HepG2 (cell line): ENCODE results near the gene FERMT2. TPM values are rescaled to one million over a fixed set of nuclear protein-coding genes. Genes with fewer than 3 reads are reported as not detected.

Source experiments
- ATAC-seq: fragments of 200-7000 bp; cut with Tn5 transposase; 3 replicates; pipeline ENCODE4 v1.9.1; 2020; ENCODE audit warnings: mild to moderate bottlenecking, moderate library complexity
- Bru-seq: library from RNA; stranded (reverse); fragments of 400-500 nt; gene quantifications from one replicate; lab custom pipeline; 2021; lab: Mats Ljungman, UMichigan
- BruChase-seq, 2 experiments: library from RNA; stranded (reverse); fragments of 400-500 nt; gene quantifications; one replicate each; lab custom pipeline; 2021; lab: Mats Ljungman, UMichigan
- BruUV-seq: library from RNA; stranded (reverse); fragments of 400-500 nt; replicated peaks from 2 replicates; lab custom pipeline; 2021; lab: Mats Ljungman, UMichigan
- CTCF ChIA-PET: fragments of 300-600 bp; formaldehyde crosslinking; extraction: SDS; loops from one replicate; lab custom pipeline; 2021; ENCODE audit warnings: low total read pairs, inconsistent platforms, low intra/inter-chr PET ratio; lab: Yijun Ruan, JAX
- POLR2A ChIA-PET: fragments of 350-600 bp; sonication (Branson Sonifier 250); formaldehyde crosslinking; loops from one replicate; lab custom pipeline; 2020; ENCODE audit warnings: antibody characterized with exemption, inconsistent platforms; lab: Yijun Ruan, JAX
- DNase-seq: peaks from one replicate; pipeline ENCODE4 v3.0.0-alpha.2; 2015; ENCODE audit warnings: low spot score
- FAIRE-seq: peaks from 3 replicates; lab custom pipeline; 2011; peaks lifted over from hg19 to GRCh38; lab: Jason Lieb, UNC
- H2AFZ ChIP-seq: one replicate; pipeline ENCODE4 v1.6.1; 2011; ENCODE audit warnings: low read length, inconsistent platforms
- H3K27ac ChIP-seq: fragments of 300-600 bp; 3 replicates; pipeline ENCODE4 v1.8.0; 2011; ENCODE audit warnings: mixed run types, mild to moderate bottlenecking, mixed read lengths, low read length, inconsistent platforms; ENCODE audit not compliant: insufficient read depth; ENCODE audit errors: extremely low read length
- H3K27me3 ChIP-seq, 2 experiments: fragments of 200-600 bp in 1 of 2; 2 replicates in 1 of 2; 3 replicates in 1 of 2; pipeline versions ENCODE4 v1.6.0 to v1.8.0; 2011; ENCODE audit warnings: low read length in 2 of 2, mild to moderate bottlenecking in 2 of 2, moderate library complexity in 2 of 2, inconsistent platforms in 1 of 2; ENCODE audit not compliant: insufficient read depth in 2 of 2, control insufficient read depth in 1 of 2
- H3K36me3 ChIP-seq, 2 experiments: fragments of 200-600 bp in 1 of 2; replicated peaks in 1 of 2; 2 replicates in 1 of 2; 3 replicates in 1 of 2; pipeline versions ENCODE4 v1.5.1 to v1.8.0; 2011; ENCODE audit warnings: low read length in 2 of 2, inconsistent platforms in 1 of 2; ENCODE audit not compliant: insufficient read depth in 2 of 2, control insufficient read depth in 1 of 2
- H3K4me1 ChIP-seq: 2 replicates; pipeline ENCODE4 v1.5.1; 2012; ENCODE audit warnings: low read length, inconsistent platforms; ENCODE audit not compliant: insufficient read depth
- H3K4me2 ChIP-seq: 2 replicates; pipeline ENCODE4 v1.6.0; 2011; ENCODE audit warnings: low read depth, low read length, inconsistent platforms
- H3K4me3 ChIP-seq, 3 experiments: fragments of 200-600 bp in 1 of 3; sonication (generic), shearing (Covaris generic) in 1 of 3; replicated peaks in 1 of 3; 2 replicates each; pipeline ENCODE4 v1.5.1; 2011 to 2016; ENCODE audit warnings: low read length in 3 of 3, inconsistent platforms in 2 of 3, low read depth in 2 of 3, mild to moderate bottlenecking in 2 of 3, control low read depth in 1 of 3, mixed read lengths in 1 of 3; ENCODE audit not compliant: insufficient read depth in 1 of 3
- H3K79me2 ChIP-seq: one replicate; pipeline ENCODE4 v1.6.1; 2011; ENCODE audit warnings: low read length, inconsistent platforms; ENCODE audit not compliant: insufficient read depth
- H3K9ac ChIP-seq: 2 replicates; pipeline ENCODE4 v1.6.0; 2011; ENCODE audit warnings: mild to moderate bottlenecking, low read depth, low read length, inconsistent platforms; ENCODE audit not compliant: insufficient read depth
- H3K9me3 ChIP-seq: 2 replicates; pipeline ENCODE4 v1.5.1; 2012; ENCODE audit warnings: mild to moderate bottlenecking, low read length
- H4K20me1 ChIP-seq: 2 replicates; pipeline ENCODE4 v1.6.0; 2011; ENCODE audit warnings: inconsistent platforms, mild to moderate bottlenecking, low read length, moderate library complexity; ENCODE audit not compliant: insufficient read depth
- ELK4 ChIP-seq: sonication (generic); formaldehyde crosslinking; IDR thresholded peaks from 2 replicates; pipeline ENCODE4 v1.9.0; 2021; ENCODE audit warnings: missing genetic modification reagents, borderline replicate concordance
- KDM1A ChIP-seq: IDR thresholded peaks from 2 replicates; pipeline ENCODE4 v1.6.1; 2016; ENCODE audit warnings: missing compliant biosample characterization
- MED13 ChIP-seq: sonication (generic); formaldehyde crosslinking; IDR thresholded peaks from 2 replicates; pipeline ENCODE4 v1.5.0; 2020; ENCODE audit warnings: missing genetic modification reagents
- POLR2AphosphoS5 ChIP-seq: IDR thresholded peaks from 2 replicates; pipeline ENCODE4 v1.6.1; 2012; ENCODE audit warnings: low read depth, low read length
- SP1 ChIP-seq, 2 experiments: fragments of 450-650 bp in 1 of 2; sonication (generic) in 1 of 2; formaldehyde crosslinking in 1 of 2; IDR thresholded peaks; 2 replicates each; pipeline versions ENCODE4 v1.4.0 to v1.6.1; 2016 to 2020; ENCODE audit warnings: missing genetic modification reagents in 1 of 2
- ZFP1 ChIP-seq: IDR thresholded peaks from 2 replicates; pipeline ENCODE4 v1.6.1; 2016
- ZNF431 ChIP-seq: sonication (generic); formaldehyde crosslinking; IDR thresholded peaks from 2 replicates; pipeline ENCODE4 v1.9.0; 2022; ENCODE audit warnings: missing genetic modification reagents, low read depth, mild to moderate bottlenecking, borderline replicate concordance
- ZNF564 ChIP-seq: sonication (generic); formaldehyde crosslinking; IDR thresholded peaks from 2 replicates; pipeline ENCODE4 v1.8.1; 2023; ENCODE audit warnings: mild to moderate bottlenecking, missing genetic modification reagents
- ZSCAN30 ChIP-seq: sonication (generic); formaldehyde crosslinking; IDR thresholded peaks from 2 replicates; pipeline ENCODE4 v1.5.0; 2020; ENCODE audit warnings: mild to moderate bottlenecking, missing genetic modification reagents
- WGBS: methylation state at CpG from one replicate; pipeline ENCODE4 v1.1.6; 2017; ENCODE audit warnings: low lambda C conversion rate; 5-methylcytosine and 5-hydroxymethylcytosine counted together
- in situ Hi-C: cut with HindIII; loops from 2 replicates; pipeline ENCODE4 v1.10.0; 2017; ENCODE audit warnings: low pct_unique_long_range_greater_than_20kb; ENCODE audit not compliant: extremely low pct_ligation_motif_present
- intact Hi-C: fragments of 100-400 bp; cut with micrococcal nuclease; formaldehyde crosslinking; loops from one replicate; pipeline ENCODE4 v1.10.0; 2022; ENCODE audit not compliant: unreplicated experiment
- long read RNA-seq, 2 experiments: library from RNA in 1 of 2; library from polyadenylated mRNA in 1 of 2; stranded (forward) in 1 of 2; unstranded in 1 of 2; transcript quantifications; one replicate each; pipeline ENCODE4 v2.0.0, GENCODE V29; 2019 to 2022
- polyA minus RNA-seq, 3 experiments: library from RNA; depleted of rRNA, polyadenylated mRNA; stranded (reverse); fragments of >200 nt; gene quantifications; 2 replicates each; pipeline ENCODE4 v1.2.3, GENCODE V29; 2011; ENCODE audit warnings: low replicate concordance in 1 of 3
- polyA plus RNA-seq, 8 experiments: library from polyadenylated mRNA; depleted of rRNA in 3 of 8; stranded (reverse) in 7 of 8; unstranded in 1 of 8; fragments of >200 nt; fragmentation: Illumina TruSeq in 4 of 8; extraction: Trizol in 4 of 8; gene quantifications; 2 replicates each; pipeline versions ENCODE4 v1.2.1 to v1.2.3, GENCODE V29; 2011 to 2016; ENCODE audit warnings: low read depth in 4 of 8, missing spikeins in 1 of 8, mixed read lengths in 1 of 8; ENCODE audit not compliant: insufficient read depth in 1 of 8
- total RNA-seq, 5 experiments: library from RNA; depleted of rRNA; stranded (reverse); fragments of >200 nt; fragmentation: Illumina TruSeq; extraction: Trizol; gene quantifications; 2 replicates each; pipeline ENCODE4 v1.2.3, GENCODE V29; 2016; ENCODE audit warnings: low read depth in 1 of 5
- TF ChIP-seq, protein P1 (sequence below): sonication (generic); formaldehyde crosslinking; IDR thresholded peaks from 2 replicates; pipeline ENCODE4 v1.4.0; 2020; ENCODE audit warnings: mild to moderate bottlenecking, missing genetic modification reagents
- TF ChIP-seq, protein P2 (sequence below): sonication (generic); formaldehyde crosslinking; IDR thresholded peaks from 2 replicates; pipeline ENCODE4 v1.5.0; 2020; ENCODE audit warnings: missing genetic modification reagents, mild to moderate bottlenecking, borderline replicate concordance

FERMT2 gene
- 60.4 and 86.5 TPM in 2 replicates for total RNA-seq (2016; rRNA removed; fragmentation: Illumina TruSeq; extraction: Trizol)
- total RNA-seq (2016; cell fraction: cytosol; rRNA removed; fragmentation: Illumina TruSeq; extraction: Trizol; ENCODE audit: low read depth), result 5.5 and 6.1 TPM in 2 replicates
- total RNA-seq (2016; cell fraction: insoluble cytoplasmic fraction; rRNA removed; fragmentation: Illumina TruSeq; extraction: Trizol), result 56.7 and 83.2 TPM in 2 replicates
- total RNA-seq (2016; cell fraction: membrane; rRNA removed; fragmentation: Illumina TruSeq; extraction: Trizol), result 14.3 and 17.6 TPM in 2 replicates
- 41.6 and 44.8 TPM in 2 replicates for total RNA-seq (2016; cell fraction: nucleus; rRNA removed; fragmentation: Illumina TruSeq; extraction: Trizol)
- 25.1 and 36.2 TPM in 2 replicates for polyA plus RNA-seq (2011; rRNA removed)
- 15.4 and 19.3 TPM in 2 replicates for polyA plus RNA-seq (2011; cell fraction: cytosol; rRNA removed)
- 14.5 and 17.7 TPM in 2 replicates for polyA plus RNA-seq (2011; cell fraction: nucleus; rRNA removed)
- polyA plus RNA-seq (2012), result 28.0 and 32.5 TPM in 2 replicates
- 2.1 and 2.5 TPM in 2 replicates for polyA plus RNA-seq (2016; cell fraction: cytosol; fragmentation: Illumina TruSeq; extraction: Trizol; ENCODE audit: low read depth)
- 65.2 and 71.0 TPM in 2 replicates for polyA plus RNA-seq (2016; cell fraction: insoluble cytoplasmic fraction; fragmentation: Illumina TruSeq; extraction: Trizol; ENCODE audit: low read depth)
- polyA plus RNA-seq (2016; cell fraction: membrane; fragmentation: Illumina TruSeq; extraction: Trizol; ENCODE audit: low read depth), result 8.3 and 9.2 TPM in 2 replicates
- polyA plus RNA-seq (2016; cell fraction: nucleus; fragmentation: Illumina TruSeq; extraction: Trizol; ENCODE audit: insufficient read depth, low read depth), result 59.0 and 63.9 TPM in 2 replicates
- polyA minus RNA-seq (2011; rRNA and poly(A)+ RNA removed; ENCODE audit: low replicate concordance), result 15.8 and 48.5 TPM in 2 replicates
- 23.5 and 25.8 TPM in 2 replicates for polyA minus RNA-seq (2011; cell fraction: cytosol; rRNA and poly(A)+ RNA removed)
- polyA minus RNA-seq (2011; cell fraction: nucleus; rRNA and poly(A)+ RNA removed), result 39.3 and 47.6 TPM in 2 replicates
- Bru-seq, nascent RNA, result percentile 81 among the genes with signal in this experiment
- percentile 80 among the genes with signal in this experiment for BruChase-seq, experiment 1, labeled RNA remaining after a 6-hour chase
- percentile 74 among the genes with signal in this experiment for BruChase-seq, experiment 2, labeled RNA remaining after a 2-hour chase
- long read RNA-seq, experiment 1, transcript FERMT2-201 (15 exons, 3,338 nt), result major isoform, 8 of 26 reads
- long read RNA-seq, experiment 1, partial matches to known transcripts, result 15 of 26 reads
- long read RNA-seq, experiment 1, other reads (novel, unspliced or antisense), result 3 of 26 reads
- long read RNA-seq, experiment 2, transcript FERMT2-201 (15 exons, 3,338 nt), result major isoform, 8 of 50 reads
- long read RNA-seq, experiment 2, partial matches to known transcripts, result 1 of 50 reads
- long read RNA-seq, experiment 2, other reads (novel, unspliced or antisense), result 40 of 50 reads

DNA sequence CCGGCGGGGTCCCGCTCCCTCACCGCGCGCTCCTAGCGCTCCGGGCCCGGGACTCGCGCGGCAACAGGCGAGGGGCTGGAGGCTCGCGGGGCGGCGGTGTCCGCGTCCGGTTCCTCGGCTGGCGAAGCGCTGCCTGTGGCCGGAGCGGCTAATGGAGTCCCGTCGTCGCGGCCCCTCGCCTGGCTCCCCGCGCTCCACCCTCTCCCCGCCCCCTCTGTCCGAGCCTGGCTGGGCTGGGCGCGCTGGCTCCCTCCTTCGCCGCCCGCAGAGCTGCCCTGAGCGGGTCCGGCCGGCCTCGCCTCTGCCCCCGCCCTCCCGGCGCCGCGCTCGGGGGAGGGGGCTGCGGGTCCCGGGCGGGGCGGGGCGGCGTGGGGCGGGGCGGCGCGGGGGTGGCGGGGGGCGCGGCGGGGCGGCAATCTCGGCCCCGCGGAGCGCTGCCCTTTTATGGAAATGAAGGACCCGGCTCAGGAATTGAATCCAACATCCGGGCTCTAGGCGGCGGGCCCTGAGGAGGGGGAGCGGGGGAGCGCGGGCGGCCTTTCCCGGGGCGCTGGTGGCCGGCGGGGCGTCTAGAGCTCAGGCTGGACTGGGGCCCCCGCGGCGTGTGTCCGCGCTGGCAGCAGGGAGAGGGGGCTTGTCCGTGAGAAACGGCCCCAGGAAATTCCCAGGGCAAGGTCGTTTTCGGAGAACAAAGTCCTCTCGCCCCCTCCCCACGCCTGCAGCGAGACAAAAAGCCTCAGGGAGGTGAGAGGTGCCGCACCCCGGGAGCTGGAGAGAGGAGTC is at the start of gene FERMT2:
Gene FERMT2, minus strand, starts transcription at position 153 of the 783 bp plus-strand sequence. CDS start 482 bp downstream, outside the sequence.
- Histone ChIP-seq H3K9ac (peak within 1 kb of the TSS; percentile 97), H3K9me3 (no peaks in the 10 kb centered on the region), H3K36me3 (peaks cover 0 to 4% of the 10 kb centered on the region in 2 experiments; a peak in 1 of 5 replicates), H2AFZ (peak within 1 kb of the TSS; percentile 98), H3K4me2 (peak within 1 kb of the TSS; percentile 89), H3K27ac (peak within 1 kb of the TSS; percentile 96), H3K27me3 (no peaks in the 10 kb centered on the region; a peak in 1 of 5 replicates), H3K79me2 (peaks cover 43% of the 10 kb centered on the region), H4K20me1 (no peaks in the 10 kb centered on the region), H3K4me1 (peaks cover 52% of the 10 kb centered on the region), H3K4me3 (peak within 1 kb of the TSS; percentile 85 to 95 (median 92))
- in situ Hi-C loops, result no loop called here
- ChIA-PET POLR2A (interaction anchor here (0.6 to 3.4 kb wide), 16 partner anchors 9 to 215 kb away, joined by 3 to 22 read pairs (median 5); no protein-coding TSS in a partner anchor), CTCF (interaction anchor here (1.0 kb wide), 1 partner anchor 355 kb away, joined by 3 read pairs; no protein-coding TSS in a partner anchor)
- FAIRE-seq (no peak), DNase-seq (peak; percentile 79), ATAC-seq (peak; percentile 92)
- BruUV-seq, result no TSS peak
- intact Hi-C loops, result no loop called here
- WGBS, result 0% methylated on average over 11 of the region's 95 CpGs
- TF ChIP-seq SP1 (IDR thresholded peaks at IDR 0.05) (no peak), SP1 (CRISPR knock-in tag; IDR thresholded peaks at IDR 0.05) (no peak), ZNF431 (CRISPR knock-in tag) (no peak), ZSCAN30 (CRISPR knock-in tag) (no peak), ZFP1 (CRISPR knock-in tag) (no peak), KDM1A (CRISPR knock-in tag) (no peak), POLR2AphosphoS5 (peak; percentile 27; the same call in 1 of the 2 replicates), ELK4 (CRISPR knock-in tag) (no peak), ZNF564 (CRISPR knock-in tag) (peak; percentile 82; the same call in 1 of the 2 replicates), MED13 (no peak)
- TF ChIP-seq, protein P1, sequence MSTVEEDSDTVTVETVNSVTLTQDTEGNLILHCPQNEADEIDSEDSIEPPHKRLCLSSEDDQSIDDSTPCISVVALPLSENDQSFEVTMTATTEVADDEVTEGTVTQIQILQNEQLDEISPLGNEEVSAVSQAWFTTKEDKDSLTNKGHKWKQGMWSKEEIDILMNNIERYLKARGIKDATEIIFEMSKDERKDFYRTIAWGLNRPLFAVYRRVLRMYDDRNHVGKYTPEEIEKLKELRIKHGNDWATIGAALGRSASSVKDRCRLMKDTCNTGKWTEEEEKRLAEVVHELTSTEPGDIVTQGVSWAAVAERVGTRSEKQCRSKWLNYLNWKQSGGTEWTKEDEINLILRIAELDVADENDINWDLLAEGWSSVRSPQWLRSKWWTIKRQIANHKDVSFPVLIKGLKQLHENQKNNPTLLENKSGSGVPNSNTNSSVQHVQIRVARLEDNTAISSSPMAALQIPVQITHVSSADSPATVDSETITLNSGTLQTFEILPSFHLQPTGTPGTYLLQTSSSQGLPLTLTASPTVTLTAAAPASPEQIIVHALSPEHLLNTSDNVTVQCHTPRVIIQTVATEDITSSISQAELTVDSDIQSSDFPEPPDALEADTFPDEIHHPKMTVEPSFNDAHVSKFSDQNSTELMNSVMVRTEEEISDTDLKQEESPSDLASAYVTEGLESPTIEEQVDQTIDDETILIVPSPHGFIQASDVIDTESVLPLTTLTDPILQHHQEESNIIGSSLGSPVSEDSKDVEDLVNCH, result no peak
- TF ChIP-seq, protein P2, sequence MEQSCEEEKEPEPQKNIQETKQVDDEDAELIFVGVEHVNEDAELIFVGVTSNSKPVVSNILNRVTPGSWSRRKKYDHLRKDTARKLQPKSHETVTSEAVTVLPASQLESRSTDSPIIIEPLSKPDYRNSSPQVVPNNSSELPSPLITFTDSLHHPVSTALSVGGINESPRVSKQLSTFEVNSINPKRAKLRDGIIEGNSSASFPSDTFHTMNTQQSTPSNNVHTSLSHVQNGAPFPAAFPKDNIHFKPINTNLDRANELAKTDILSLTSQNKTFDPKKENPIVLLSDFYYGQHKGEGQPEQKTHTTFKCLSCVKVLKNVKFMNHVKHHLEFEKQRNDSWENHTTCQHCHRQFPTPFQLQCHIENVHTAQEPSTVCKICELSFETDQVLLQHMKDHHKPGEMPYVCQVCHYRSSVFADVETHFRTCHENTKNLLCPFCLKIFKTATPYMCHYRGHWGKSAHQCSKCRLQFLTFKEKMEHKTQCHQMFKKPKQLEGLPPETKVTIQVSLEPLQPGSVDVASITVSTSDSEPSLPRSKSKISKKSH (CRISPR knock-in tag), result no peak
